GM23338 (cell line): Measurements from ENCODE around the gene PPP1R27. TPM values are rescaled to one million over a fixed set of nuclear protein-coding genes. Genes with fewer than 3 reads are reported as not detected.

Experiments used
- ATAC-seq: fragments of 200-7000 bp; cut with Tn5 transposase; 3 replicates; pipeline ENCODE4 v1.9.1; 2020
- DNase-seq: peaks from one replicate; pipeline ENCODE4 v3.0.0-alpha.2; 2015; ENCODE audit warnings: low spot score
- H2AFZ ChIP-seq: fragments of 200-600 bp; sonication (generic); 2 replicates; pipeline ENCODE4 v1.8.0; 2016; ENCODE audit warnings: antibody characterized with exemption, mild to moderate bottlenecking, moderate library complexity
- H3F3A ChIP-seq: fragments of 200-600 bp; sonication (generic); replicated peaks from 2 replicates; pipeline ENCODE4 v1.8.0; 2017; ENCODE audit warnings: antibody characterized with exemption, mixed run types, low read depth
- H3K27ac ChIP-seq: fragments of 200-600 bp; sonication (generic); 2 replicates; pipeline ENCODE4 v1.6.1; 2016; ENCODE audit warnings: low read depth
- H3K27me3 ChIP-seq: fragments of 200-600 bp; sonication (generic); 2 replicates; pipeline ENCODE4 v1.8.0; 2016; ENCODE audit warnings: mild to moderate bottlenecking, mixed run types, moderate library complexity; ENCODE audit not compliant: insufficient read depth
- H3K36me3 ChIP-seq: fragments of 200-600 bp; sonication (generic); 2 replicates; pipeline ENCODE4 v1.8.0; 2016; ENCODE audit warnings: mild to moderate bottlenecking; ENCODE audit not compliant: insufficient read depth
- H3K4me1 ChIP-seq: fragments of 200-600 bp; sonication (generic); 2 replicates; pipeline ENCODE4 v1.8.0; 2016; ENCODE audit warnings: mild to moderate bottlenecking, moderate library complexity; ENCODE audit not compliant: insufficient read depth
- H3K4me2 ChIP-seq: fragments of 200-600 bp; sonication (generic); 2 replicates; pipeline ENCODE4 v1.7.1; 2017; ENCODE audit warnings: mixed run types
- H3K4me3 ChIP-seq: fragments of 200-600 bp; sonication (generic); 2 replicates; pipeline ENCODE4 v1.6.1; 2016; ENCODE audit warnings: mixed run types
- H3K79me2 ChIP-seq: fragments of 200-600 bp; sonication (generic); replicated peaks from 2 replicates; pipeline ENCODE4 v1.8.0; 2017; ENCODE audit warnings: mild to moderate bottlenecking; ENCODE audit not compliant: insufficient read depth
- H3K9me2 ChIP-seq: fragments of 200-600 bp; sonication (generic); 2 replicates; pipeline ENCODE4 v1.8.0; 2017; ENCODE audit not compliant: insufficient read depth
- H4K20me1 ChIP-seq: fragments of 200-600 bp; sonication (generic); replicated peaks from 2 replicates; pipeline ENCODE4 v1.8.0; 2017; ENCODE audit warnings: mild to moderate bottlenecking; ENCODE audit not compliant: insufficient read depth
- H3K27ac Mint-ChIP-seq: 2 replicates; pipeline ENCODE4 v1.8.0; 2020; ENCODE audit warnings: inconsistent platforms, mild to moderate bottlenecking, moderate library complexity, mixed read lengths
- H3K27me3 Mint-ChIP-seq: 3 replicates; pipeline ENCODE4 v1.8.0; 2022; ENCODE audit warnings: low read depth, mild to moderate bottlenecking, moderate library complexity, mixed read lengths, inconsistent platforms; ENCODE audit not compliant: insufficient read depth, poor library complexity
- H3K36me3 Mint-ChIP-seq: 3 replicates; pipeline ENCODE4 v1.8.0; 2021; ENCODE audit warnings: low read depth, mild to moderate bottlenecking, inconsistent platforms, moderate library complexity, mixed read lengths
- H3K4me1 Mint-ChIP-seq: 3 replicates; pipeline ENCODE4 v1.8.0; 2020; ENCODE audit warnings: mild to moderate bottlenecking, inconsistent platforms, mixed read lengths
- H3K4me3 Mint-ChIP-seq: 3 replicates; pipeline ENCODE4 v1.8.0; 2021; ENCODE audit warnings: moderate library complexity, mild to moderate bottlenecking, inconsistent platforms, mixed read lengths
- H3K9me3 Mint-ChIP-seq: 3 replicates; pipeline ENCODE4 v1.8.0; 2020; ENCODE audit warnings: moderate library complexity, mild to moderate bottlenecking, inconsistent platforms, mixed read lengths
- CREB1 ChIP-seq: fragments of 250-450 bp; sonication (Bioruptor Pico); IDR thresholded peaks from 2 replicates; pipeline ENCODE4 v1.5.0; 2020; ENCODE audit warnings: low read depth, mild to moderate bottlenecking, moderate library complexity
- EZH2 ChIP-seq: fragments of 200-600 bp; sonication (generic); IDR thresholded peaks from one replicate; pipeline ENCODE4 v1.8.0; 2017; ENCODE audit warnings: antibody characterized with exemption, mild to moderate bottlenecking, low read depth; ENCODE audit not compliant: unreplicated experiment
- JUNB ChIP-seq: IDR thresholded peaks from one replicate; pipeline ENCODE4 v1.6.1; 2016; ENCODE audit warnings: antibody characterized with exemption; ENCODE audit not compliant: unreplicated experiment
- NANOG ChIP-seq: IDR thresholded peaks from 2 replicates; pipeline ENCODE4 v1.6.1; 2016; ENCODE audit warnings: antibody characterized with exemption, borderline replicate concordance
- POLR2AphosphoS5 ChIP-seq: IDR thresholded peaks from 2 replicates; pipeline ENCODE4 v1.6.1; 2016; ENCODE audit warnings: antibody characterized with exemption, low read depth
- ZNF331 ChIP-seq: fragments of 250-450 bp; sonication (Bioruptor Pico); IDR thresholded peaks from 2 replicates; pipeline ENCODE4 v1.5.0; 2020; ENCODE audit warnings: low read depth, mild to moderate bottlenecking, moderate library complexity
- polyA plus RNA-seq: library from polyadenylated mRNA; unstranded; fragments of >200 nt; fragmentation: Nextera tagmentation; extraction: Ambion mirVana; gene quantifications from 2 replicates; pipeline ENCODE4 v1.2.1, GENCODE V29; 2016
- total RNA-seq: library from RNA; depleted of rRNA; stranded (reverse); fragments of >200 nt; shearing (Covaris generic); gene quantifications from 2 replicates; pipeline ENCODE4 v1.2.3, GENCODE V29; 2014
- TF ChIP-seq, protein P1 (sequence below): IDR thresholded peaks from 2 replicates; pipeline ENCODE4 v1.6.1; 2016; ENCODE audit warnings: antibody characterized with exemption
- TF ChIP-seq, protein P2 (sequence below): IDR thresholded peaks from one replicate; pipeline ENCODE4 v1.6.1; 2018; ENCODE audit warnings: antibody characterized with exemption; ENCODE audit not compliant: unreplicated experiment
- TF ChIP-seq, protein P3 (sequence below): fragments of 250-450 bp; sonication (Bioruptor Pico); IDR thresholded peaks from 2 replicates; pipeline ENCODE4 v1.5.0; 2020; ENCODE audit warnings: mild to moderate bottlenecking, moderate library complexity
- TF ChIP-seq, protein P4 (sequence below), 2 experiments: fragments of 200-600 bp in 1 of 2; sonication (generic) in 1 of 2; conservative IDR thresholded peaks; 2 replicates each; pipeline versions ENCODE4 v1.5.1 to v1.6.1; 2016 to 2017; ENCODE audit warnings: antibody characterized with exemption in 2 of 2, low read depth in 2 of 2, mild to moderate bottlenecking in 2 of 2, moderate library complexity in 1 of 2

The PPP1R27 gene
- total and polyA plus RNA-seq, 2 experiments from 2014 or later, result 0.65 TPM; not detected in 1

DNA sequence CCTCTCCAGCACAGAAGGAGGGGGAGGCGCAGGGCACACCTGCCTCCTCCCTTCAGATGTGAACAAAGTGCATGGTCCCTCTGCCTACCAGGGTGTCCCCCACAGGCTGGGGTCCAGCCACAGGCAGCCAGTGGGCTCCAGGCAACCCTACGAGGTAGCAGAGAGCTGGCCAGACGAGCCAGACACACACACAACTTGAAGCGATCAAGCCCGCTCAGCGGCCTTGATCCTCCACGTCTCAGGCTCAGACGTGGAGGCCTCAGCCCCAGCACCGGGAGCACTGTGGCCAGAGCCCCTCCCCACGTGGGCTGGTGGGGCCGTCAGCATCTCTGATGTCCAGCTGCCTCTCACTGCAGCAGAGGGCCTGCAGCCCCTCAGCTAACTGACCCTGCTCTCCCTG is 10.3 kb downstream of the PPP1R27 start (continued):
- TF ChIP-seq NANOG (no peak), POLR2AphosphoS5 (no peak), ZNF331 (CRISPR knock-in tag) (no peak), EZH2 (no peak), CREB1 (CRISPR knock-in tag) (no peak)
- TF ChIP-seq, protein P1, sequence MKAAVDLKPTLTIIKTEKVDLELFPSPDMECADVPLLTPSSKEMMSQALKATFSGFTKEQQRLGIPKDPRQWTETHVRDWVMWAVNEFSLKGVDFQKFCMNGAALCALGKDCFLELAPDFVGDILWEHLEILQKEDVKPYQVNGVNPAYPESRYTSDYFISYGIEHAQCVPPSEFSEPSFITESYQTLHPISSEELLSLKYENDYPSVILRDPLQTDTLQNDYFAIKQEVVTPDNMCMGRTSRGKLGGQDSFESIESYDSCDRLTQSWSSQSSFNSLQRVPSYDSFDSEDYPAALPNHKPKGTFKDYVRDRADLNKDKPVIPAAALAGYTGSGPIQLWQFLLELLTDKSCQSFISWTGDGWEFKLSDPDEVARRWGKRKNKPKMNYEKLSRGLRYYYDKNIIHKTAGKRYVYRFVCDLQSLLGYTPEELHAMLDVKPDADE, result no peak

DNA sequence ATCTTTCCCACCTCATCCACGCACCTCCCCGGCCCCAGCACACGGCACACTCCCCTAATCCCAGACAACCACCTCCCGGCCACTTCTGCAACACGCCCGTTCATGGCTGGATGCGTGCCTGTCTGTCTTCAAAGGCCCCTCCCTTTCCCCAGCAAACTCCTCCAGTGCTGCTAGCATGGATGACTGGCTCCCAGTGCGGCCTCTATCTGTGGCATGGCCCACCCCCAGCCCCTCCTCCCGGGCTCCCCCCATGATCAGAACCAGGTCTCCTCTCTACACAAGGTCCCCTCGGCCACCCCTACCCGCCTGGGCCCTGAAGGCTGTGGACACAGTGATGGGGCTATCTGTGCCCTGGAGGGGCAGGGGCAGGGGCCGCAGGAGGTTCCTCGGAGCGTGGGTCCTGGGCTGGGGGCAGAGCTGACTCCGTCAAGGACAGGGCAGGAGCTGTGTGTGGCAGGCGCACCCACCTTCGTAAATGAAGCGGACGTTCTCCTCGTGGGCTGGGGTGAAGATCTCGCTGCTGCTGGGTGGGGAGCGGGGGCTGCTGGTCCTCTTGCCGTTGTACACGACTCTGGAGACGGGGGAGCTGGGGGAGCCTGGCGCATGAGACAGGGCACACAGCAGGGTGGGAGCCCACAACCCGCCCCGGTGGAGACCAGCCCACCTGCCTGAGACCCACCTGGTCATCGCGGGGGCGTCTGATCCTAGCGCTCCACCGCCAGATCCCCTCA is 10.9 kb downstream of the PPP1R27 start:
- Histone ChIP-seq H2AFZ (no peak overlapping the region), H3K79me2 (no peaks in the 10 kb centered on the region), H3K9me2 (no peaks in the 10 kb centered on the region), H3K27ac (no peak overlapping the region), H3K4me2 (no peak overlapping the region), H3K4me3 (no peak overlapping the region), H4K20me1 (no peaks in the 10 kb centered on the region), H3K27me3 (no peaks in the 10 kb centered on the region), H3K4me1 (peaks cover 5% of the 10 kb centered on the region), H3F3A (0 out of 2 replicates have a peak, but pooled peaks cover 3% of the 10 kb centered on the region), H3K36me3 (no peaks in the 10 kb centered on the region)
- no peak for ATAC-seq
- Mint-ChIP-seq H3K27ac (no peak overlapping the region), H3K4me1 (peaks cover 15% of the 10 kb centered on the region), H3K9me3 (no peaks in the 10 kb centered on the region), H3K36me3 (no peaks in the 10 kb centered on the region; the same call in 2 of the 3 replicates), H3K4me3 (no peak overlapping the region), H3K27me3 (peaks cover 5% of the 10 kb centered on the region)
- DNase-seq, result no peak
- TF ChIP-seq JUNB (no peak), NANOG (no peak), POLR2AphosphoS5 (no peak)
- TF ChIP-seq, protein P2, sequence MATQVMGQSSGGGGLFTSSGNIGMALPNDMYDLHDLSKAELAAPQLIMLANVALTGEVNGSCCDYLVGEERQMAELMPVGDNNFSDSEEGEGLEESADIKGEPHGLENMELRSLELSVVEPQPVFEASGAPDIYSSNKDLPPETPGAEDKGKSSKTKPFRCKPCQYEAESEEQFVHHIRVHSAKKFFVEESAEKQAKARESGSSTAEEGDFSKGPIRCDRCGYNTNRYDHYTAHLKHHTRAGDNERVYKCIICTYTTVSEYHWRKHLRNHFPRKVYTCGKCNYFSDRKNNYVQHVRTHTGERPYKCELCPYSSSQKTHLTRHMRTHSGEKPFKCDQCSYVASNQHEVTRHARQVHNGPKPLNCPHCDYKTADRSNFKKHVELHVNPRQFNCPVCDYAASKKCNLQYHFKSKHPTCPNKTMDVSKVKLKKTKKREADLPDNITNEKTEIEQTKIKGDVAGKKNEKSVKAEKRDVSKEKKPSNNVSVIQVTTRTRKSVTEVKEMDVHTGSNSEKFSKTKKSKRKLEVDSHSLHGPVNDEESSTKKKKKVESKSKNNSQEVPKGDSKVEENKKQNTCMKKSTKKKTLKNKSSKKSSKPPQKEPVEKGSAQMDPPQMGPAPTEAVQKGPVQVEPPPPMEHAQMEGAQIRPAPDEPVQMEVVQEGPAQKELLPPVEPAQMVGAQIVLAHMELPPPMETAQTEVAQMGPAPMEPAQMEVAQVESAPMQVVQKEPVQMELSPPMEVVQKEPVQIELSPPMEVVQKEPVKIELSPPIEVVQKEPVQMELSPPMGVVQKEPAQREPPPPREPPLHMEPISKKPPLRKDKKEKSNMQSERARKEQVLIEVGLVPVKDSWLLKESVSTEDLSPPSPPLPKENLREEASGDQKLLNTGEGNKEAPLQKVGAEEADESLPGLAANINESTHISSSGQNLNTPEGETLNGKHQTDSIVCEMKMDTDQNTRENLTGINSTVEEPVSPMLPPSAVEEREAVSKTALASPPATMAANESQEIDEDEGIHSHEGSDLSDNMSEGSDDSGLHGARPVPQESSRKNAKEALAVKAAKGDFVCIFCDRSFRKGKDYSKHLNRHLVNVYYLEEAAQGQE, result no peak
- TF ChIP-seq, protein P1, result no peak
- TF ChIP-seq, protein P3, sequence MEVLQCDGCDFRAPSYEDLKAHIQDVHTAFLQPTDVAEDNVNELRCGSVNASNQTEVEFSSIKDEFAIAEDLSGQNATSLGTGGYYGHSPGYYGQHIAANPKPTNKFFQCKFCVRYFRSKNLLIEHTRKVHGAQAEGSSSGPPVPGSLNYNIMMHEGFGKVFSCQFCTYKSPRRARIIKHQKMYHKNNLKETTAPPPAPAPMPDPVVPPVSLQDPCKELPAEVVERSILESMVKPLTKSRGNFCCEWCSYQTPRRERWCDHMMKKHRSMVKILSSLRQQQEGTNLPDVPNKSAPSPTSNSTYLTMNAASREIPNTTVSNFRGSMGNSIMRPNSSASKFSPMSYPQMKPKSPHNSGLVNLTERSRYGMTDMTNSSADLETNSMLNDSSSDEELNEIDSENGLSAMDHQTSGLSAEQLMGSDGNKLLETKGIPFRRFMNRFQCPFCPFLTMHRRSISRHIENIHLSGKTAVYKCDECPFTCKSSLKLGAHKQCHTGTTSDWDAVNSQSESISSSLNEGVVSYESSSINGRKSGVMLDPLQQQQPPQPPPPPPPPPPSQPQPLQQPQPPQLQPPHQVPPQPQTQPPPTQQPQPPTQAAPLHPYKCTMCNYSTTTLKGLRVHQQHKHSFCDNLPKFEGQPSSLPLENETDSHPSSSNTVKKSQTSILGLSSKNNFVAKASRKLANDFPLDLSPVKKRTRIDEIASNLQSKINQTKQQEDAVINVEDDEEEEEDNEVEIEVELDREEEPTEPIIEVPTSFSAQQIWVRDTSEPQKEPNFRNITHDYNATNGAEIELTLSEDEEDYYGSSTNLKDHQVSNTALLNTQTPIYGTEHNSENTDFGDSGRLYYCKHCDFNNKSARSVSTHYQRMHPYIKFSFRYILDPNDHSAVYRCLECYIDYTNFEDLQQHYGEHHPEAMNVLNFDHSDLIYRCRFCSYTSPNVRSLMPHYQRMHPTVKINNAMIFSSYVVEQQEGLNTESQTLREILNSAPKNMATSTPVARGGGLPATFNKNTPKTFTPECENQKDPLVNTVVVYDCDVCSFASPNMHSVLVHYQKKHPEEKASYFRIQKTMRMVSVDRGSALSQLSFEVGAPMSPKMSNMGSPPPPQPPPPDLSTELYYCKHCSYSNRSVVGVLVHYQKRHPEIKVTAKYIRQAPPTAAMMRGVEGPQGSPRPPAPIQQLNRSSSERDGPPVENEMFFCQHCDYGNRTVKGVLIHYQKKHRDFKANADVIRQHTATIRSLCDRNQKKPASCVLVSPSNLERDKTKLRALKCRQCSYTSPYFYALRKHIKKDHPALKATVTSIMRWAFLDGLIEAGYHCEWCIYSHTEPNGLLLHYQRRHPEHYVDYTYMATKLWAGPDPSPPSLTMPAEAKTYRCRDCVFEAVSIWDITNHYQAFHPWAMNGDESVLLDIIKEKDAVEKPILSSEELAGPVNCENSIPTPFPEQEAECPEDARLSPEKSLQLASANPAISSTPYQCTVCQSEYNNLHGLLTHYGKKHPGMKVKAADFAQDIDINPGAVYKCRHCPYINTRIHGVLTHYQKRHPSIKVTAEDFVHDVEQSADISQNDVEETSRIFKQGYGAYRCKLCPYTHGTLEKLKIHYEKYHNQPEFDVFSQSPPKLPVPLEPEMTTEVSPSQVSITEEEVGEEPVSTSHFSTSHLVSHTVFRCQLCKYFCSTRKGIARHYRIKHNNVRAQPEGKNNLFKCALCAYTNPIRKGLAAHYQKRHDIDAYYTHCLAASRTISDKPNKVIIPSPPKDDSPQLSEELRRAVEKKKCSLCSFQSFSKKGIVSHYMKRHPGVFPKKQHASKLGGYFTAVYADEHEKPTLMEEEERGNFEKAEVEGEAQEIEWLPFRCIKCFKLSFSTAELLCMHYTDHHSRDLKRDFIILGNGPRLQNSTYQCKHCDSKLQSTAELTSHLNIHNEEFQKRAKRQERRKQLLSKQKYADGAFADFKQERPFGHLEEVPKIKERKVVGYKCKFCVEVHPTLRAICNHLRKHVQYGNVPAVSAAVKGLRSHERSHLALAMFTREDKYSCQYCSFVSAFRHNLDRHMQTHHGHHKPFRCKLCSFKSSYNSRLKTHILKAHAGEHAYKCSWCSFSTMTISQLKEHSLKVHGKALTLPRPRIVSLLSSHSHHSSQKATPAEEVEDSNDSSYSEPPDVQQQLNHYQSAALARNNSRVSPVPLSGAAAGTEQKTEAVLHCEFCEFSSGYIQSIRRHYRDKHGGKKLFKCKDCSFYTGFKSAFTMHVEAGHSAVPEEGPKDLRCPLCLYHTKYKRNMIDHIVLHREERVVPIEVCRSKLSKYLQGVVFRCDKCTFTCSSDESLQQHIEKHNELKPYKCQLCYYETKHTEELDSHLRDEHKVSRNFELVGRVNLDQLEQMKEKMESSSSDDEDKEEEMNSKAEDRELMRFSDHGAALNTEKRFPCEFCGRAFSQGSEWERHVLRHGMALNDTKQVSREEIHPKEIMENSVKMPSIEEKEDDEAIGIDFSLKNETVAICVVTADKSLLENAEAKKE (CRISPR knock-in tag), result no peak
- TF ChIP-seq, protein P4, sequence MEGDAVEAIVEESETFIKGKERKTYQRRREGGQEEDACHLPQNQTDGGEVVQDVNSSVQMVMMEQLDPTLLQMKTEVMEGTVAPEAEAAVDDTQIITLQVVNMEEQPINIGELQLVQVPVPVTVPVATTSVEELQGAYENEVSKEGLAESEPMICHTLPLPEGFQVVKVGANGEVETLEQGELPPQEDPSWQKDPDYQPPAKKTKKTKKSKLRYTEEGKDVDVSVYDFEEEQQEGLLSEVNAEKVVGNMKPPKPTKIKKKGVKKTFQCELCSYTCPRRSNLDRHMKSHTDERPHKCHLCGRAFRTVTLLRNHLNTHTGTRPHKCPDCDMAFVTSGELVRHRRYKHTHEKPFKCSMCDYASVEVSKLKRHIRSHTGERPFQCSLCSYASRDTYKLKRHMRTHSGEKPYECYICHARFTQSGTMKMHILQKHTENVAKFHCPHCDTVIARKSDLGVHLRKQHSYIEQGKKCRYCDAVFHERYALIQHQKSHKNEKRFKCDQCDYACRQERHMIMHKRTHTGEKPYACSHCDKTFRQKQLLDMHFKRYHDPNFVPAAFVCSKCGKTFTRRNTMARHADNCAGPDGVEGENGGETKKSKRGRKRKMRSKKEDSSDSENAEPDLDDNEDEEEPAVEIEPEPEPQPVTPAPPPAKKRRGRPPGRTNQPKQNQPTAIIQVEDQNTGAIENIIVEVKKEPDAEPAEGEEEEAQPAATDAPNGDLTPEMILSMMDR (conservative IDR thresholded peaks at IDR 0.05; ENCODE audit: low read depth in 2 of 2), result no peak
